ENCODE measurements around the gene ESRRB. TPM values are rescaled to one million over a fixed set of nuclear protein-coding genes. Genes with fewer than 3 reads are reported as not detected.

ESRRB gene
- total and polyA plus RNA-seq, 2 experiments from 2014 or later: 0.13 TPM; not detected in 1

GRCh38 chr14:76480426-76480825, 104.5 kb downstream of the ESRRB start:
- H3K9me2 ChIP-seq (replicated peaks; ENCODE audit: insufficient read depth): no peaks in the 10 kb centered on the region
- 38% methylated on average over 1 of the region's 1 CpG for WGBS (ENCODE audit: low lambda C conversion rate, missing lambda C conversion rate)
- H3K4me2 ChIP-seq: no peak overlapping the region
- H4K20me1 ChIP-seq (ENCODE audit: insufficient read depth, poor library complexity, severe bottlenecking): no peaks in the 10 kb centered on the region
- no peak overlapping the region for H2AFZ ChIP-seq
- no peak for DNase-seq (ENCODE audit: low spot score)
- H3K4me3 ChIP-seq: no peak overlapping the region
- no peaks in the 10 kb centered on the region for H3K9me3 ChIP-seq (ENCODE audit: low read depth)
- no peaks in the 10 kb centered on the region for H3K79me2 ChIP-seq
- H3K27ac ChIP-seq: no peak overlapping the region
- TF ChIP-seq EZH2phosphoT487 (IDR thresholded peaks at IDR 0.05; ENCODE audit: low read depth, severe bottlenecking, unreplicated experiment) (no peak), EZH2 (IDR thresholded peaks at IDR 0.05; ENCODE audit: borderline replicate concordance) (no peak), CTCF (IDR thresholded peaks at IDR 0.05; ENCODE audit: poor library complexity) (no peak)
- no peaks in the 10 kb centered on the region for H3K36me3 ChIP-seq (replicated peaks; ENCODE audit: insufficient read depth, low read depth)
- H3K4me1 ChIP-seq (ENCODE audit: insufficient read depth): no peaks in the 10 kb centered on the region
- no peaks in the 10 kb centered on the region for H3K27me3 ChIP-seq

- Histone ChIP-seq H3K27me3 (no peaks in the 10 kb centered on the region), H4K20me1 (ENCODE audit: insufficient read depth, poor library complexity, severe bottlenecking) (no peaks in the 10 kb centered on the region), H2AFZ (no peak overlapping the region), H3K36me3 (replicated peaks; ENCODE audit: insufficient read depth, low read depth) (no peaks in the 10 kb centered on the region), H3K4me3 (no peak overlapping the region), H3K4me1 (ENCODE audit: insufficient read depth) (peaks cover 7% of the 10 kb centered on the region), H3K9me2 (replicated peaks; ENCODE audit: insufficient read depth) (no peaks in the 10 kb centered on the region), H3K9me3 (ENCODE audit: low read depth) (no peaks in the 10 kb centered on the region), H3K4me2 (no peak overlapping the region), H3K27ac (no peak overlapping the region), H3K79me2 (no peaks in the 10 kb centered on the region)
- TF ChIP-seq EZH2phosphoT487 (IDR thresholded peaks at IDR 0.05; ENCODE audit: low read depth, severe bottlenecking, unreplicated experiment) (no peak), EZH2 (IDR thresholded peaks at IDR 0.05; ENCODE audit: borderline replicate concordance) (no peak), CTCF (IDR thresholded peaks at IDR 0.05; ENCODE audit: poor library complexity) (no peak)
- WGBS (ENCODE audit: low lambda C conversion rate, missing lambda C conversion rate): 68% methylated on average over 5 of the region's 5 CpGs
- DNase-seq (ENCODE audit: low spot score): no peak
These were observed 108.4 kb downstream of the ESRRB start for GRCh38 chr14:76484355-76484754.

GRCh38 chr14:76486251-76486743, 110.4 kb downstream of the ESRRB start:
- no peak for DNase-seq (ENCODE audit: low spot score)
- Histone ChIP-seq H3K79me2 (no peaks in the 10 kb centered on the region), H3K4me2 (no peak overlapping the region), H3K36me3 (replicated peaks; ENCODE audit: insufficient read depth, low read depth) (no peaks in the 10 kb centered on the region), H2AFZ (no peak overlapping the region), H3K27ac (no peak overlapping the region), H3K4me1 (ENCODE audit: insufficient read depth) (peaks cover 7% of the 10 kb centered on the region), H3K27me3 (no peaks in the 10 kb centered on the region), H3K9me2 (replicated peaks; ENCODE audit: insufficient read depth) (no peaks in the 10 kb centered on the region), H3K4me3 (no peak overlapping the region), H4K20me1 (ENCODE audit: insufficient read depth, poor library complexity, severe bottlenecking) (no peaks in the 10 kb centered on the region), H3K9me3 (ENCODE audit: low read depth) (no peaks in the 10 kb centered on the region)
- 35% methylated on average over 7 of the region's 7 CpGs for WGBS (ENCODE audit: low lambda C conversion rate, missing lambda C conversion rate)
- TF ChIP-seq EZH2phosphoT487 (IDR thresholded peaks at IDR 0.05; ENCODE audit: low read depth, severe bottlenecking, unreplicated experiment): no peak
- no peak for TF ChIP-seq EZH2 (IDR thresholded peaks at IDR 0.05; ENCODE audit: borderline replicate concordance)
- TF ChIP-seq CTCF (IDR thresholded peaks at IDR 0.05; ENCODE audit: poor library complexity): no peak

GRCh38 chr14:76488551-76488950, 112.6 kb downstream of the ESRRB start:
- H3K4me1 ChIP-seq (ENCODE audit: insufficient read depth): peaks cover 7% of the 10 kb centered on the region
- DNase-seq (ENCODE audit: low spot score): no peak
- H3K27ac ChIP-seq: no peak overlapping the region
- H4K20me1 ChIP-seq (ENCODE audit: insufficient read depth, poor library complexity, severe bottlenecking): no peaks in the 10 kb centered on the region
- H3K4me3 ChIP-seq: no peak overlapping the region
- 89% methylated on average over 4 of the region's 4 CpGs for WGBS (ENCODE audit: low lambda C conversion rate, missing lambda C conversion rate)
- TF ChIP-seq CTCF (IDR thresholded peaks at IDR 0.05; ENCODE audit: poor library complexity): no peak
- no peak for TF ChIP-seq EZH2phosphoT487 (IDR thresholded peaks at IDR 0.05; ENCODE audit: low read depth, severe bottlenecking, unreplicated experiment)
- TF ChIP-seq EZH2 (IDR thresholded peaks at IDR 0.05; ENCODE audit: borderline replicate concordance): no peak
- no peak overlapping the region for H2AFZ ChIP-seq
- no peaks in the 10 kb centered on the region for H3K36me3 ChIP-seq (replicated peaks; ENCODE audit: insufficient read depth, low read depth)
- no peaks in the 10 kb centered on the region for H3K27me3 ChIP-seq
- no peaks in the 10 kb centered on the region for H3K9me3 ChIP-seq (ENCODE audit: low read depth)
- no peaks in the 10 kb centered on the region for H3K79me2 ChIP-seq
- H3K4me2 ChIP-seq: no peak overlapping the region
- no peaks in the 10 kb centered on the region for H3K9me2 ChIP-seq (replicated peaks; ENCODE audit: insufficient read depth)
